NT2/D1 (cell line): ENCODE measurements around the gene CEMIP.

Source experiments
- SUZ12 ChIP-seq: IDR thresholded peaks from 2 replicates; pipeline ENCODE4 v1.6.1; 2011; ENCODE audit not compliant: insufficient read length, insufficient read depth; ENCODE audit errors: extremely low read depth
- YY1 ChIP-seq: IDR thresholded peaks from 2 replicates; pipeline ENCODE4 v1.6.1; 2011; ENCODE audit not compliant: insufficient read length, insufficient read depth
- ZNF274 ChIP-seq: IDR thresholded peaks from 2 replicates; pipeline ENCODE4 v1.6.1; 2011; ENCODE audit warnings: mild to moderate bottlenecking, low read depth, low read length

- no peak for TF ChIP-seq YY1
- TF ChIP-seq SUZ12 = no peak
- TF ChIP-seq ZNF274 = no peak
Observed at GRCh38 chr15:80923668-80924067, 144.5 kb downstream of the CEMIP start.
